Bone marrow (tissue), 2 donors: ENCODE measurements around the gene AGK.

Source experiments
- DNase-seq, 2 donors: peaks; one replicate each; lab custom pipeline; 2025; lab: John Stamatoyannopoulos, UW

Gene AGK

GRCh38 chr7:141586878-141587277 lies 35.7 kb downstream of the AGK start:
- DNase-seq, result no peak

- DNase-seq, result no peak
Observed at GRCh38 chr7:141587304-141587703, 36.1 kb downstream of the AGK start.

DNA sequence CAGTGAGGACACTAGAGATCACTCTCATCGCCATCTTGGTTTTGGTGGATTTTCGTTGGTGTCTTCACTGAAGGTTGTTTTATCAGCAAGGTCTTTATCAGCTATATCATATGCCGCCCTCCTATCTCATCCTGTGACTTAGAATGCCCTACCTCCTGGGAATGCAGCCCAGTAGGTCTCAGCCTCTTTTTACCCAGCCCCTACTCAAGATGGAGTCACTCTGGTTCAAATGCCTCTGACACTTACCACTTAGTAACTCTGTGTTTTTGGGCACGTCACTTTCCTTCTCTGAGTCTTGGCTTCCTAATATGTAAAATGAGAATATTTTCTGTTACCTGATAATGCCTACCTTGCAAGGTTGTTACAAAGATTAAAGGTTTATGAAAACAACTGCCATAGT lies 37.7 kb downstream of the AGK start:
- DNase-seq, result no peak

DNA sequence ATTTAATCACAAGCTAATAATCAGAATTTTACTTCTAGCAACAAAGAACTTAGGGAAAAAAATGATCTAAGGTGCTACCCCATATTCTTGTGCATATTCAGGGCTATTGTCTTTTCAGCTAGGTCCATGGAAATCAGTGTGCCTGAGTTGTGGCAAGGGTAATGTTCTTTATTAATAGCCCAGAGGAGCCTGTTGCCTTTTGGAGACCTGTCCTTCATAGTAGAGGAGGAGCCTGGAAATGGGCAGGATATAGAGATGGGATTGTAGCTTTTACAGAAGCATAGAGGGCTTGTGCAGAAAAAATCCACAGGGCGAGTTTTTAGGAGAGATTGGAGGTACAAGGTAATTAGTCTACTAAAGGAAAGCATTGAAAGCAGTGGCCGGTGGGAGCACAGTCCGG lies 38.9 kb downstream of the AGK start:
- DNase-seq, result no peak

DNA sequence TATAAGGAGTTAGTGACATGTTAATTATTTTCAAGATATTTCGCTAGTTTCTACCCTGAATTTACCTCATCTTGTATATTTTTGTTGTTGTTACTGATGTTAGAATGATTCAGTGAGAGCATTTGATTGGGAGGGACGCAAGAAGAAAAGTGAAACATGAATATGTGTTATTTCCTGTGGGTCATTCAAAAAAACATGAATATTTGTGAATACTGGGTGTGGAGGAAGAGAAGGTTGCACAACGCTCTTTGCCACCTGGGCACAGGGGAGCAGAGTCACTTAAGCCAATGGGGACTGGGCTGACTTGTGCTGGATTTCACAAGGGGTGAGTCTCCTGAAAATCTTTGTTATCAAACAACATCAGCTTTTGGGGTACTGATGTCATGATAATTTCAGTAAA lies 39.5 kb downstream of the AGK start:
- no peak for DNase-seq

- no peak for DNase-seq
Observed at GRCh38 chr7:141593134-141593533, 41.9 kb downstream of the AGK start.

DNA sequence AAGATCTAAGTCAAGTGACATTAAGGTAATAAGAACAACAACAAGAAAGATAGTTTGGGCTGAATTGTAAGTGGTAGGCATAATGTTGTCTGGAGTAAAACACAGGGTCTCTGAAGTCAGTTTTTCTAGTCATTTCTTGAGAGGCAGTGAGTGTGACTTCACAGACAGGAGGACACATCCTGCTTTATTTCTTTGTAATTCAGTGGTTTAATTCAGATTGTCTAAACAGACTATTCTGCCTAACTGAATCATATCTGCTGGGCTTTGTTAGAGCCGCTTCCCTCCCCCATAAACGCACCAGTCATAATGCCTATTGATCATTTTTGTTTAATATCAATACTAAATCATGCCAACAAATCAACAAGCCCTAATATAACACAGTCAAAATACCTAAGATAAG lies 46.8 kb downstream of the AGK start:
- no peak for DNase-seq

DNA sequence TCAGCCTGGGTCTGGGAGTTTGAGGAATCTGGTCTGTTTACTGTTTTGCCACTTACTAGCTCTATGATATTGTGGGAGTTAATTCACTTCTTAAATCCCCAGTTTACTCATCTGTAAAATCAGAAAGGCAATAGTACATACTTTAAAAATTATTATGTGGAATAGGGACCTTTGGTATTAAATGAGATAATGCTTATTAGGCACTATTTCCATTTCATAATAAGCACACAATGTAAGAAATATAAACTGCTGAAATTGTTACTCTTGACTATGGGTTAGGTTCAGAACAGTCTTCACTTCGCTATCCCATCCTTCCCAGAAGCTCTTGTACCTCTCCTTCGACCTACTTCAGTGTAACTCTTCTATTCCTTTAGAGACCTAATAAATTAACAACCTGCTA lies 47.2 kb downstream of the AGK start:
- DNase-seq, result no peak

GRCh38 chr7:141600168-141601006 lies 49.2 kb downstream of the AGK start:
- no peak for DNase-seq

DNA sequence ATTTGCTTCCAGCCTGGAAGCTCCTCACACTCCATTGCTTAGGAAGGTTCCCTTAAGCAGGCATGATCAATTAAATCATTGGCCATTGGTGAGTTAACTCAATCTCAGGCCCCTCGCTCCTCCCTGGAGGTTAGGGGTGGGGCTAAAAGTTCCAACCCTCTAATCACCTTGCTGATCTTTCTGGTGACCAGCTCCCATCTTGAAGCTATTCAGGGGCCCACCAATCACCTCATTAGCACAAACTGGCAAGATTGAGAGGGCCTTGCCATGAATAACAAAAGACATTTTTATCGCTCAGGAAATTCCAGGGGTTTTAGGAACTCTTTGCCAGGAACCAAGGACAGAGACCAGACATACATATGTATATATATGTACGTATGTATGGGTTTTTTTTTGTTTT lies 58.4 kb downstream of the AGK start:
- DNase-seq, result no peak

GRCh38 chr7:141610671-141611070 lies 59.5 kb downstream of the AGK start:
- DNase-seq, result no peak

GRCh38 chr7:141612861-141613260 lies 61.7 kb downstream of the AGK start:
- no peak for DNase-seq

GRCh38 chr7:141617280-141617679 lies 66.1 kb downstream of the AGK start:
- no peak for DNase-seq

DNA sequence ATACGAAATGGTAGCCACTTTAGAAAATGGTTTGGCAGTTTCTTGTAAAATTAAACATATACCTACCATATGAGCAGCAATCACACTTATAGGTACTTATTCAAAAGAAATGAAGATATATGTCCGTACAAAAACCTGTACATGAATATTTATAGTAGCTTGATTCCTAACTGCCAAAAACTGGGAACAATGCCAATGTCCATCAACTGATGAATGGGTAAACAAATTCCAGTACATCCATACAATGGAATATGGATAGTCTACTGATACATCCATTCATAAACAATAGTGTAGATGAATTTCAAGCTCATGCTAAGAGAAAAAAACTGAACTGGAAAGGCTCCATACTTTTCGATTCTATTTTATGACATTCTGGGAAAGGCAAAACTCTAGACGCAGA lies 68.5 kb downstream of the AGK start:
- no peak for DNase-seq

GRCh38 chr7:141624763-141625162 lies 73.6 kb downstream of the AGK start:
- no peak for DNase-seq

DNA sequence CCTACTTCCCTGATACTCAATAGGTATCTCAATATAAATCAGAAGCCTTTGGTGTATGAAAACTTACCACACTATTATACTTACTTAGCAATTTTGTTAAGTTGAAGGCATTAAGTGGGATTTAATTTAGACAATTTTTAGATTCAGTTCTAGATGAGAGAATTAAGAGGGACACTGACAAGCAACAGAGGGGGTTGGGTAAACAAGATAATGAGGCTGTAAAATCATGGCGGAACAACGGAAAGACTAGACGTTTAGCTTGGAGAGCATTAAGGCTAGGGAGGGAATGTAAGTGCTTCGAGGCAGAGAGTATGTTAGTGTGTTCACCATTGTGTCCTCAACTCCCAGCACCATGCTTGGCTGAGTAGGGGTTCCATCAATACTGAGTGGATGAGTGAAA lies 79.4 kb downstream of the AGK start:
- no peak for DNase-seq

DNA sequence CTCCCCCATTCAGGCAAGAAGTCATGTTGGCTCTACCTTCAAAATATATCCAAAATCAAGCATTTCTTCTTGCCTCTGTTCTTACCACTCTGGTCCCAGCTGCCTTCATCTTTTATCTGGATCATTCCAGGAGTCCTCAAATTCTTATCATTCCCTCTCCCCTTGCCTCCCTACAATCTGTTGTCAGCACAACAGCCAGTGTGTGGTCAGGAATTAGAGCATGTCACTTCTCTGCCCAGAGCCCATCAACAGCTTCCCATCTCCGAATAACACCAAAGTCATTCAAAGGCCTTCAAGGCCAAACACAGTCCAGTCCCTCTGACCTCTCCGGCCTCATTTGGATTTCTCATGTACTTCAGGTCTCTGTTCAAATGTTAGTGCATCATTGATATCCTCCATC lies 80.3 kb downstream of the AGK start:
- no peak for DNase-seq

DNA sequence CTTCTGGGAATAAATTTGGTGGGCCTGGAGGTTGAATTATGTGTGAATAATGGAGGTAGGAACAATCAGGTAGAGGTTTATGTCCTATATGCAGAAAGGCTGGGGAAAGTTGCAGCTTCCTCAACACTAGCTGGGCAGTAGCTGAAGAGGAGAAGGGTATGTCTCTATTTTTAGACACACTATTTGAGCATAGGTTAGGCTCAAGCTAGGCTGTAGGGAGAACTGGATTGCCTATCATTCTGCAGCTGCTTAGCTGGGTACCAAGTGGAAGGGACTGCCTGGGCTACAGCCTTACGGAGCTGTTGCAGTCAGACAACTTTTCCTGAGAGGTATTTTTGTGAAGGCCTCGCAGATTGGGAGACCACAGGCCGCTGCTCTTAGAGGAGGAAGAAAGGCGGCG lies 82.9 kb downstream of the AGK start:
- DNase-seq, result no peak

DNA sequence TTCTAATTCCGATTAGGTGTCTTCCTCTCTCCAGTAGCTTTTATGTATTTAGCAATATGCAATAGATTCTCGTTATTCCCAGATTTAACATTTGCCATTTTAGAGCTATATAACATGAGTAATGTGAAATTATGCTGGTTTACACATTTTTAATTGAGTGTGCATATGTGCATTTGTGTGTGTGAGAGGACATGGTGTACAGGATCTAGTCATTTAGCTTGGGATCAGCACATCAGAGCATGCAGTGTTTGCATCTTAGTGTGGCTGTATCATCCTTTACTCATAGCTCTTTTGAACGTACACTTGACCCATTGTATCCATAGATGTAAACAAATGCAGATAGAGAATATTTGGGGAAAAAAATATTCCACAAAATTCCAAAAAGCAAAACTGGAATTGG lies 84.8 kb downstream of the AGK start:
- no peak for DNase-seq

- DNase-seq, result no peak
Observed at GRCh38 chr7:141640239-141640840, 89.1 kb downstream of the AGK start.

- no peak for DNase-seq
Observed at GRCh38 chr7:141641876-141642275, 90.7 kb downstream of the AGK start.

DNA sequence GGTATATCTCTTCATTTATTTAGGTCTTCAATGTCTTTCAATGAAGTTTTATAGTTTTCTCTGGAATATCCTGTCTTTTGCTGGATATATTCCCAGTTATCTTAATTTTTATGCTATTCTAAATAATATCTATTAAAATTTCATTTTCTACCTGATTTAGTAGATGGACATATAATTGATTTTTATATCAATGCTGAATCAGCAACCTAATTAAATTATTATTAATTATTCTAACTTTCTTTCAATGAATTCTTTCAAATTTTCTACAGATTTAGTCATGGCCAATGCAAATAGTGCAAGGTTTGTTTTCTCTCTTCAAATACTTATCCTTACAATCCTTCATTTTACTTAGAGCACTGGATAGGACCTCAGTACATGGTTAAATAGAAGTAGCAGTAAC lies 94.0 kb downstream of the AGK start:
- no peak for DNase-seq

DNA sequence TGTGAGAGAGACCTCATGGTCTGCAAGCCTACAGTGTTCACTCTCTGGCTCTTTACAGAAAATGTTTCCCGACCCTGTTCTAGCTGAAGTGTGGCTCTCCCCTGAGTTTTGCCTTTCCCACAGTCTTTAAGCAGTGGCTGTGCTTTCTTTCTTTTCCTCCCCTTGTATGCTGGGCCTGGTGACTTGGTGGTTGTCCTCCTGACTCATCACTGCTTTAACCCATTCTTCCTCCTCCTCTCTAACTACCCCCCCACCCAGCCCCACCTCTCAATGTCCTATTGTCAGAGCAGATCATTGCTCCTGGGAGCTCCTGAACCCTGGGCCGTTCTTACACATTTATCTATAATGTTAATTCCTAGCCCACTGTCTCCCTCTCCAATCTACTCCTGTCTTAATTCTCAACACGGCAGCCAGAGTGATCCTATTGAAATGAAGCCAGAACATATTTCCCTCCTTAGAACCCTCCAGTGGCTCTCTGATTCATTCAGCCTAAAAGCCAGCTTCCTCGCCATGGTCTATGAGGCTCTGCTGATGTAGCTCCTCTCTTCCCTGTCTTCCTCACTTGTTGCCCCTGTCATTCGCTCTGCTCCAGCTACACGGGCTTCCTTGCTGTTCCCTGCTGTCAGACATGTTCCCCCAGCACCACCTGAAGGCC lies 95.7 kb downstream of the AGK start:
- no peak for DNase-seq
